NCI-H446 treated with DMSO at 0.1 percent for 48 hours (cell line): ENCODE measurements around the gene TUBE1.
"Not testable (repeated sequence)": the region's sequence is repeated elsewhere in the genome, so short reads cannot be mapped to it uniquely, and the experiment has no call there.

ENCODE experiments used
- DNase-seq: peaks from one replicate; lab custom pipeline; 2025; lab: John Stamatoyannopoulos, UW

Gene TUBE1

DNA sequence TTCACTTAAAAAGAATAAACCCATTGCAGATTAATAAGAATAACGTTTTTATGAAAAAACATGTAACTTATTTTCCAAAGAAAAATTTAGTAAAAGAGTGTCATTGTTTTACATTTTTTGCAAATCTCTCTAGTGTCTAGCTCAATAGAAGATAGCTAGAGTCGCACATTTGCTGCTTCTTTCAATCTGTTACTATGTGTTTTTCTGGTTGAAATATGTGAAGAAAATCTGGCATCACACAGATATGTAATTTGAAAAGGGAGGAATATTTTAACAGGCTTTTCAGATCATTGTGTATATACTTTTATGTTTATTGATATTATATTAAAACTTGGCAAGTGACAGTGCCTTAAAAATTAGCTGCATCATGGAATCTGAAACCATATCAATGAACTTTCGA lies 24.3 kb downstream of the TUBE1 start:
- DNase-seq, result no peak

GRCh38 chr6:112061605-112062004 lies 25.7 kb downstream of the TUBE1 start:
- no peak for DNase-seq

- no peak for DNase-seq
Measured at GRCh38 chr6:112058243-112059032, 28.8 kb downstream of the TUBE1 start.

DNA sequence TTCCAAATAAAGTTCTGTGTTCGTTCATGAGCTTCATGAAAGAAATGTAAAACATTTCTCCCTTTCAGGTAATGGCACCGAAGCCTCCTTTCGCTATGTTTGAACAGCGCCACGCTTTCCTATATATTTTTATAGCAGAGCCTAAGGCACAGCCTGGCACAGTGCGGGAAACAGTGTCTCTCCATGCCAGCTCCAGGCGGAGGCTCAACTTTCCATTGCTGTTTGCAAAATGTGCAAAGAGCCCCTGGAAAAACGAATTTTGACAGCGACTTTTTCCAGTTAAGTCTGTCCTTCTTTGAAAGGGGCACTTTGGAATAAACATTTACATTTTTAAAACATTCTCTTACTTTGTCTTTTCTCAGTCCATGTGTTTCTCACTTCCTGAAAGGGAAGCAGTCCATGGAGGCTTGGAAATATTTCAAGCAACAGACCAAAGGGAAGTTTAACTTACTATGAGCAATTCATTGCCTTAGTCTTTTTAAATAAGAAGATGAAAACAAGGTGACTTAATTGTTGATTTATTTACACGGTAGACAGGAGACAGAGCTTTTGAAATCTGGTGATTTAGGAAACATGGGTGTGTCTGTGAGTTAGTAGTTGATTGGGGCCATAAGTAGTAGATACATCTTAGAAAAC lies 32.6 kb downstream of the TUBE1 start:
- no peak for DNase-seq

DNA sequence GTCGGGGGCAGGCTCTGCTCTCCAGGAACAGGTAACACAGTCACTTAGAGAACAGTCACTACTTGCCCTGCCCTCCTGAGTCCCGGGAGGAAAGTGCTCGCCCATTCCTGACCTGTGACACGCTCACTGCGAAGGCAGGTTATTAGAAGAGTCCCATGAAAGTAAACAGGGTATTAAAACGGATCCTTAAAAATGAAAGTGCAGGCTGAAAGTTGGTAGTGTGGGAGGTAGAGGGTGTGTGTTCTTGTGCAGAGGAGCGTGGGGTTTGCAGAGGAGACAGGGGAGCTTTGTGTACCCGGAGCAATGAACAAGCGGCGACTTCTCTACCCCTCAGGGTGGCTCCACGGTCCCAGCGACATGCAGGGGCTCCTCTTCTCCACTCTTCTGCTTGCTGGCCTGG lies 33.3 kb downstream of the TUBE1 start, which contains the start of gene CCN6:
Gene CCN6 (plus strand): TSS at position 104 of the 400 bp plus-strand sequence. CDS start 254 bp downstream, at position 358.
- no peak for DNase-seq

DNA sequence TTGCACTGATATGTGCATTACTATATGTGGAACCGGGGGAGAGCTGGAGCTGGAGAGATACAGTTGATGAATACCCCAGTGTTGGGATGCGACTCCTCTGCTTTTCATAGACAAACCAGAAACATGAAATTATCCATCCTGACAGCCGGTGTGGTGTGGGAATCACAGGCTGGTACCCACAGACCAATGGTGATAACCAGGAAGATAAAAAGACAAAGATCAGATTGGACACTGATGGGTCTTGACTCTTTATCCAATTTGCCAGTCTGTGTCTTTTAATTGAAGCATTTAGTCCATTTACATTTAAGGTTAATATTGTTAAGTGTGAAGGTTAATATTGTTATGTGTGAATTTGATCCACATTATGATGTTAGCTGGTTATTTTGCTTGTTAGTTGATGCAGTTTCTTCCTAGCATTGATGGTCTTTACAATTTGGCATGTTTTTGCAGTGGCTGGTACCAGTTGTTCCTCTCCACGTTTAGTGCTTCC lies 36.0 kb downstream of the TUBE1 start:
- DNase-seq, result not testable (repeated sequence)

DNA sequence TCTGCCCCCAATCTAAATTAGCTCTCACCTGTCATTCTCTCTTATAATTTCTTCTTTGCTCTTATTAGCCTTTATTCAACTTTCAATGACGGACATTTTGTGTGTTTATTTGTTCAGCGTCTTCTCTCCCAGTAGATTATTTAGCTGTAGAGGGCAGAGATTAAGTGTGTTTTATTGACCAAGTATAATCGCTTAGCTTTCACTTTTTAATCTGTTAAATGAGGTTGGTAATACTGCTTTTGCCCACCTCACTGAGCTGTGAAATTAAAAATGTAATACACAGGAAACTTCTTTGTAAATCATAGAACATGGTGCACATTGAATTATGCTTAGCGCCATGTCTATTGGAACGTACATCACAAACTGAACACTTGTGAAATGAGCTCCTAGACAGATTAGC lies 36.9 kb downstream of the TUBE1 start:
- DNase-seq, result no peak

DNA sequence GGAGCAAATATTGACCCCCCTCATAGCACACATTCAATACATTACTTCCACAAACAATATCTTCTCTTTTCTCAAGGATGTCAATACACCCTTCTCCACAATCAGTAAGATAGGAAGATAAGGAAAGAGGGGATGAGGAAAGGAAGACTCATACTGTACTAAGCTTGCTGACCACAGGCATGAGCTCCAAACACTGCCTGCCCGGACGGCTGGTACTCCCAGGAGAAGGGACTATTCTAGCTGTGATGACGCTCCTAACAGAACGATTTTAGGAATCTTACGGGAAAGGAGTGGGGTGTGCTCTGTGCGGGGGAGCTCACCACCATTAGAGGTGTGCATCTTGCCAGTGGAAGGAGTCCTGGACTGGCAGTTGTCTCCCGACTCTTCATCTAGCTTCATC lies 37.3 kb downstream of the TUBE1 start:
- no peak for DNase-seq

GRCh38 chr6:112049026-112049799 lies 38.1 kb downstream of the TUBE1 start:
- DNase-seq, result no peak

DNA sequence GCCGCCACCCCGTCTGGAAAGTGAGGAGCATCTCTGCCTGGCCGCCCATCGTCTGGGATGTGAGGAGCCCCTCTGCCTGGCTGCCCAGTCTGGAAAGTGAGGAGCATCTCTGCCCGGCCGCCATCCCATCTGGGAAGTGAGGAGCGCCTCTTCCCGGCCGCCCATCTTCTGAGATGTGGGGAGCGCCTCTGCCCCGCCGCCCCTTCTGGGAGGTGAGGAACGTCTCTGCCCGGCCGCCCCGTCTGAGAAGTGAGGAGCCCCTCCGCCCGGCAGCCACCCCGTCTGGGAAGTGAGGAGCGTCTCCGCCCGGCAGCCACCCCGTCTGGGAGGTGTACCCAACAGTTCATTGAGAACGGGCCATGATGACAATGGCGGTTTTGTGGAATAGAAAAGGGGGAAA lies 39.8 kb downstream of the TUBE1 start:
- DNase-seq, result not testable (repeated sequence)

DNA sequence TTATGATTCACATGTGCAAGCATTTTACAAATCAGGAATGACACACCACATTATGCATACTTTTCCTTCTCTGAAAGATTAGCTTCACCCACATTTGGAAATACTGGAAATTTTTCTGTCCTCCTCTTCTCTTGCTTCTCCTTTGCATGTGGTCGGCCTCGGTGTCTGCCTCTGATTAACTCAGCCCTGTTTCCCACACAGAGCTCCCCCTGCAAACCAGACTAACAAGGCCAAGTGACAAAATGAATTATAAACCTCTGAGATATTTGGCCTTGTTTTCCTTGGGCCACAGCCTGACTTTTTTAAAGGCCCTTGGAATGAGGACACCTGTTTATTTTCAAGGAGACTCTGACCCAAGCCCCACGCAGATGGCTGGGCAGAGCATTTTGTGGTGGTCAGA lies 42.4 kb downstream of the TUBE1 start:
- no peak for DNase-seq

DNA sequence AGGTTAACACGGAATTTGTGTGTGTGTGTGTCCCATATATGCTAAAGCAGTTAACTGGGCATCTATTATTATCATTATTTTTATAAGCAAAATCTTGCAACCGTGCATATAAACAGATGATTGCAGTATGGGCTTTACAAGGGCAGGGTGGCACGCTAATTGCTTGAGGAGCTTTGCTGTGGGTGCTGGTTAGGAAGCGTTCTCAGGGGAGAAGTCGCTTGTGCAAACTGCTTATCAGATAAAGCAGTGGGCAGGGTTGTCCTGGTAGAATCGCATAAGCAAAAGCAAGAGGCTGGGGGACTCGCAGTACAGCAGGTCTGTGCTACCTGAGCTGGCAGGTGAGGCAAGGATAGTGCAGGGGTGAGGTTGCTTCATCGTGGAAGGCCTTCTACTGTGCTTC lies 43.1 kb downstream of the TUBE1 start:
- no peak for DNase-seq

GRCh38 chr6:112043032-112044007 lies 44.0 kb downstream of the TUBE1 start:
- peak; percentile 82 for DNase-seq

DNA sequence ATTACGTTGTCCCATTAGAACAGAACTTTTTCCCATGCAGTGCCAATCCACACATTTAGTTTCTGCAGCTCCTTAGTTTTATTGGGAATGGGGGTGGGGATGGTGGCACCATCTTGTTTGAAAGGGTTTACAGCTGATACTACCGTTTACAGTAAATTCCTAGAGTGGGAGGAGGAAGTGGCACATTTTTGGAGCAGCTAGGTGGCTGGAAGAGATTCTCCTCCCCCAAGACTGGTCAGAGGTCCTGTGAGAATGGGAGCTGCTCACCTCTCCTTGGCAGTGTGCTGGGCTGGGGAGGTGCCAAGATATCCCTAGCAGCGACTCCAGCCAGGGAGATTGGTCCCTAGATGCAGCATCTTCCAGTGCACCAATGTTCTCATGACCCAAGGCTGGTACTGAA lies 45.7 kb downstream of the TUBE1 start:
- DNase-seq, result no peak

DNA sequence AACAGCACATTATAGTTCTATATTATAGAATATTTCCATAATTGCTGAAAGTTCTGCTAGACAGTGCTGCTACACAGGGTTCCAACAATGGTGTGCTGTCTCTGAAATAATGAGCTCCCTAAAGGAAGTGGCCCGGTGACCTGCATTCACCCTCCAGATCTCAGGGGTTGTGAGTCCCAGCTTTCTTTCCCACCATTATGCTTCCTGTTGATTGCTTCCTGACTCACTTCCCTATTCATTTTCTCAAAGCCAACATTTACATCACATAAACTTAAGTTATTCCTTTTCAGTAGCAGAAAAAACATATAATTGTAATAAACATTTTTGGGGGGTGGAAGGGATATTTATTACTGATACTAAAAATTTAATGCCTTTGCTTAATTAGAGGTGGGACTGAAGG lies 46.3 kb downstream of the TUBE1 start:
- no peak for DNase-seq

DNA sequence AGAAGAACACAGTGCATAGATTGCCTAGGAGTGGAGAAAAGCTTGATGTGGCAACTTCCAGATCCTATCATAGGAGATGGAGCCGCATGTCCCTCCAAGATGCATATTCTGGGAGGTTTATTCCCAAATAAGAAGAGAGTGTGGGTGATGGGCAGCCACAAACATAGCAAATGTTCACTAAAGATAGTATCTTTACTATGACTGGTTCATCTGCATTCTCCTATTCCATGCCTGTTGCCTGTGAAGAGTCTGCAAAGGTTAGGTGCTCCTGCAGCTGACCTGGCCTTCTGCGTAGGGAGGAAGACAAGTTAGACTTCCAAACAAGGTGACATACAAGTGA lies 47.9 kb downstream of the TUBE1 start:
- DNase-seq, result no peak

- no peak for DNase-seq
Measured at GRCh38 chr6:112038756-112039430, 48.4 kb downstream of the TUBE1 start.

GRCh38 chr6:112038268-112038667 lies 49.0 kb downstream of the TUBE1 start:
- DNase-seq, result no peak

DNA sequence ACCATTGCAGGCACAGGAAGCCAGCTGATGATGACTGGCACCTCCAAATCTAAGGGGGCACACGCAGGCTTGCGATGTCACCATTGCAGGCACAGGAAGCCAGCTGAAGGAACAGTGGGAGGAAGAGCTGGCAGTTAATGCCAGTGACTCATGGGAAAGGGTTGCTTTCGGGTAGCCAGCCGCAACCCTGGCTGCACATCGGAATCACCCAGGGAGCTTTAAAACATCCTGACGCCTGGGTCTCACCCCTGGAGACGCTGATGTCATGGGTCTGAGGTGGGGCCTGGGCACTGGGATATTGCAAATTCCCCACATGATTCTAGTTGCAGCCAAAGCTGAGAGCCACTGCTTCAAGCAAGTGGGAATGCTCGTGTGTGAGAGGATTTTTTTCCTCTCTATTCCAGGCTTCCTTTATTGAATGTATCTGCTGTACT lies 49.5 kb downstream of the TUBE1 start:
- DNase-seq, result no peak

- no peak for DNase-seq
Measured at GRCh38 chr6:112036088-112036637, 51.1 kb downstream of the TUBE1 start.

GRCh38 chr6:112034616-112034995 lies 52.7 kb downstream of the TUBE1 start:
- no peak for DNase-seq
